ENCODE measurements around the gene LIG1.
A peak's percentile ranks its signal among the peaks of the same experiment; 100 is the strongest.

The LIG1 gene

DNA sequence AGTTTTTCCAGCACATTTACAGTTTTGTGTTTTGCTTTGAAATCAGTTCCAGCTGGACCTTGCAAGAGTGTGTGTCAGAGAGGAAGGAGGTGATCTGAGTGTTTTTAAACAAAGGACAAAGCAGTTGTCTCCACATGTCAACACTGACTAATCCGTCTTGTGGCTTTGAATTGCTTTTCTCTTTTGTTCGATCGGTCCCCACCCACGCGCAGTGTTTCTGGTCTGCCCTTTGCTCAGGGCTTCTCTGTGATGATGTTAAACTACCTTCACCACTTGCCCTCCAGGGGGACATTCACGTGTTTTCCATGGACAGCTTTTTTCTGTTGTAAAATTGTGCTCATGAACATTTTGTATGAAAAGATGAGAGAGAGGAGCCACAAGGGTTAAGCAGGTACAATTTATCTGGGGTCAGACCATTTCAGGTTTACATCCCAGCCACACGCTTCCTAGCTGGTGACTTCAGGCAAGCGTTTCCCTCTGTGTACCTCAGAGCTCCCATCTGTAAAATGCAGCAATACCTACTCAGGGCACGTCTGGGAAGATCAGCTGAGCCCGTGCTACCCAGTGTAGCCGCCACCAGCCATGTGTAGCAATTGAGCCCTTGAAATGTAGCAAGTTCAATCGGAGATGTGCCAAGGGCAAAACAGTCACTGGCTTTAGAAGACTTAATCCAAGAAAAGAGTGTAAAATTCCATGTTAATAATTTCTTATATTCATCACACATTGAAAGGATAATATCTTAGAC is 46.1 kb downstream of the LIG1 start:
- H3K27ac ChIP-seq (ENCODE audit: extremely low read depth, low read depth, low read length): no peak overlapping the region
- H3K9me3 ChIP-seq (ENCODE audit: control insufficient read depth, insufficient read depth, low read depth, low read length): no peaks in the 10 kb centered on the region
- TF ChIP-seq ZNF624 (tag by site-specific recombination; IDR thresholded peaks at IDR 0.05): no peak
- TF ChIP-seq EGR2 (tag by site-specific recombination; IDR thresholded peaks at IDR 0.05; ENCODE audit: low read depth): 0 out of 2 replicates have a peak, but pooled peaks have one; percentile 5
- peaks cover 64 to 87% of the 10 kb centered on the region in 2 experiments for H3K36me3 ChIP-seq (ENCODE audit: control insufficient read depth in 2 of 2, insufficient read depth in 1 of 2, low read length in 2 of 2)
- H3K4me1 ChIP-seq (ENCODE audit: control insufficient read depth, insufficient read depth, low read length): no peaks in the 10 kb centered on the region
- ChIA-PET POLR2A (interaction anchor here (0.7 to 1.9 kb wide), 2 partner anchors 14 to 82 kb away, joined by 5 to 6 read pairs; partner anchors contain the start of gene PLA2G4C), CTCF (interaction anchor here (0.6 to 2.1 kb wide), 7 partner anchors 8 to 1039 kb away, joined by 3 to 10 read pairs (median 6); partner anchors contain the start of gene PLA2G4C)
- no peak overlapping the region for H3K4me3 ChIP-seq (ENCODE audit: low read depth, low read length)

DNA sequence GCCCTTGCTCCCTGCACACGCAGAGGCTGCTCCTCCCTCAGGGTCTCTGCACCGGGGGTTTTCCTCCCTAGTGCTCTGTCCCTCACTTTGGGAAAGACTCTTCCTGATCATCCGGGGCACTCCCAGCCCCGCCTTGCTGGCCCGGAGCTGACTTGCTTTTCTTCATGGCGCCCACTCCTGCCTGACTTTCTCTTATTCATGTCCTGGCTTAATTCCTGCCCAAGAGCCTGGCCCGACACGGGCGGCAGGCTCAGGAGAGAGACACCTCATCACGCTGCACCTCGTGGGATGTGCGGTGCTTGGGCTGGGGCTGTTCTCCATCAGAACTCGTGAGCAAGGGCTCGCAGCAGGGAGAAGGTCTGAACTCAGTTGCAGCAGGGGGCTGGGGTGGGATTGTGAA is 47.7 kb downstream of the LIG1 start:
- TF ChIP-seq ZNF114 (tag by site-specific recombination; IDR thresholded peaks at IDR 0.05): no peak
- TF ChIP-seq ZNF623 (tag by site-specific recombination; IDR thresholded peaks at IDR 0.05): no peak
- ChIA-PET POLR2A (interaction anchor here (1.9 kb wide), 1 partner anchor 12 kb away, joined by 5 read pairs; the partner anchor contains the start of gene PLA2G4C), CTCF (interaction anchor here (2.1 kb wide), 1 partner anchor 30 kb away, joined by 10 read pairs; no protein-coding TSS in a partner anchor)
- Histone ChIP-seq H3K36me3 (ENCODE audit: control insufficient read depth in 2 of 2, insufficient read depth in 1 of 2, low read length in 2 of 2) (peaks cover 68 to 87% of the 10 kb centered on the region in 2 experiments), H3K27ac (ENCODE audit: extremely low read depth, low read depth, low read length) (no peak overlapping the region), H3K4me3 (ENCODE audit: low read depth, low read length) (no peak overlapping the region), H3K9me3 (ENCODE audit: control insufficient read depth, insufficient read depth, low read depth, low read length) (no peaks in the 10 kb centered on the region), H3K4me1 (ENCODE audit: control insufficient read depth, insufficient read depth, low read length) (no peaks in the 10 kb centered on the region)

DNA sequence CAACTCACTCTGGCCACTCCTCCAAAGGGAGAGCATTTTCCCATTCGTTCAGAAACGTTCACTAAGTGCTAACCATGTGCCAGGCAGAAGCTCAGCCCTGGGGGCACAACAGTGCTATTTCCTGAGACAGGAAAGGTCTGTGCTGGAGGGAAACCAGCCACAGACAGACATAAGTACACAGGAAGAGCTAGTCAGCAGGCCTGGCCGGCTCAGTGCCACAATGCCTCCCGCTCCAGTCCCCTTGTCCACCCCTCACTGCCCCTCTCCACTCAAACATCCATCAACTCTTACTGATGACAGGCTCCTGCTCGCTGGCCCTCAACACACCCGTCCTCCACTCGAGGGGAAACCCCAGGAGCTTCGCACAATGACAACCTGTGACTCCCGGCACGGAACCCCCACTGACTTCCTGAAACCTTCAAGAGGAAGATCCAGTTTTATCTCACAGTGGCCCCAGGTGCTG is 48.2 kb downstream of the LIG1 start:
- no peak overlapping the region for H3K27ac ChIP-seq (ENCODE audit: extremely low read depth, low read depth, low read length)
- ChIA-PET CTCF (no interaction called here), POLR2A (interaction anchor here (1.9 kb wide), 1 partner anchor 12 kb away, joined by 5 read pairs; the partner anchor contains the start of gene PLA2G4C)
- H3K36me3 ChIP-seq (ENCODE audit: control insufficient read depth in 2 of 2, insufficient read depth in 1 of 2, low read length in 2 of 2): peaks cover 71 to 83% of the 10 kb centered on the region in 2 experiments
- TF ChIP-seq ZNF138 (tag by site-specific recombination; IDR thresholded peaks at IDR 0.05; ENCODE audit: borderline replicate concordance): no peak
- no peaks in the 10 kb centered on the region for H3K9me3 ChIP-seq (ENCODE audit: control insufficient read depth, insufficient read depth, low read depth, low read length)
- H3K4me1 ChIP-seq (ENCODE audit: control insufficient read depth, insufficient read depth, low read length): no peaks in the 10 kb centered on the region
- no peak overlapping the region for H3K4me3 ChIP-seq (ENCODE audit: low read depth, low read length)

DNA sequence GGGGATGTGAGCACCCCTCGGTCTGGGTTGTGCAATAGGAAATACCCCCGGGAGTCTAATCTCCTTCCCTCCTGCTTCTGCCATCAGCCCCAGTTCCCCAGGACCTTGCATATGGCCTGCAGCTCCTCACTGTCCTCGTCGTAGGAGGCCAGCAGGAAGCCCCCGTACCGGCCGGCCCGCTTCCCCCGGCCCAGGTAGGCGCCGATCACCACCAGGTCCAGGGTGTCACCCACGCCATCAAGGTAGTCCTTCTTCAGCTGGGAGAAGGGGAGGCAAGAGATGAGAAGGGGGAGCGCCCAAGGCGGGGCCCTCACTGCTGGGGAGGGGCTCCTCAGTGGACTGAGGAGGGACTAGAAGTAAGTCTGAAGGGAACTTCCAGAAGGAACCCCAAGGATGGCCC is 49.1 kb downstream of the LIG1 start:
- no peak for TF ChIP-seq ZNF843 (tag by site-specific recombination; IDR thresholded peaks at IDR 0.05)
- TF ChIP-seq, protein P1, sequence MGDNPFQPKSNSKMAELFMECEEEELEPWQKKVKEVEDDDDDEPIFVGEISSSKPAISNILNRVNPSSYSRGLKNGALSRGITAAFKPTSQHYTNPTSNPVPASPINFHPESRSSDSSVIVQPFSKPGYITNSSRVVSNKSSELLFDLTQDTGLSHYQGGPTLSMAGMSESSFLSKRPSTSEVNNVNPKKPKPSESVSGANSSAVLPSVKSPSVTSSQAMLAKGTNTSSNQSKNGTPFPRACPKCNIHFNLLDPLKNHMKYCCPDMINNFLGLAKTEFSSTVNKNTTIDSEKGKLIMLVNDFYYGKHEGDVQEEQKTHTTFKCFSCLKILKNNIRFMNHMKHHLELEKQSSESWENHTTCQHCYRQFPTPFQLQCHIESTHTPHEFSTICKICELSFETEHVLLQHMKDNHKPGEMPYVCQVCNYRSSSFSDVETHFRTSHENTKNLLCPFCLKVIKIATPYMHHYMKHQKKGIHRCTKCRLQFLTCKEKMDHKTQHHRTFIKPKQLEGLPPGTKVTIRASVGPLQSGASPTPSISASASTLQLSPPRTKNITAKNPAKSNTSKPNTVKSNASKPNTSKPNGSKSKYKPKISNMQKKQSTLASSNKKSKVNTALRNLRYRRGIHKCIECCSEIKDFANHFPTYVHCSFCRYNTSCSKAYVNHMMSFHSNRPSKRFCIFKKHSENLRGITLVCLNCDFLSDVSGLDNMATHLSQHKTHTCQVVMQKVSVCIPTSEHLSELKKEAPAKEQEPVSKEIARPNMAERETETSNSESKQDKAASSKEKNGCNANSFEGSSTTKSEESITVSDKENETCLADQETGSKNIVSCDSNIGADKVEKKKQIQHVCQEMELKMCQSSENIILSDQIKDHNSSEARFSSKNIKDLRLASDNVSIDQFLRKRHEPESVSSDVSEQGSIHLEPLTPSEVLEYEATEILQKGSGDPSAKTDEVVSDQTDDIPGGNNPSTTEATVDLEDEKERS (tag by site-specific recombination; IDR thresholded peaks at IDR 0.05): no peak
- no peak for TF ChIP-seq ZFHX2 (tag by site-specific recombination; conservative IDR thresholded peaks at IDR 0.05)
- TF ChIP-seq ZNF624 (tag by site-specific recombination; IDR thresholded peaks at IDR 0.05): no peak
- TF ChIP-seq ZNF354C (tag by site-specific recombination; IDR thresholded peaks at IDR 0.05; ENCODE audit: borderline replicate concordance, low read depth): no peak
- no peak for TF ChIP-seq ZNF433 (tag by site-specific recombination; IDR thresholded peaks at IDR 0.05; ENCODE audit: low read depth)
- TF ChIP-seq, protein P2, sequence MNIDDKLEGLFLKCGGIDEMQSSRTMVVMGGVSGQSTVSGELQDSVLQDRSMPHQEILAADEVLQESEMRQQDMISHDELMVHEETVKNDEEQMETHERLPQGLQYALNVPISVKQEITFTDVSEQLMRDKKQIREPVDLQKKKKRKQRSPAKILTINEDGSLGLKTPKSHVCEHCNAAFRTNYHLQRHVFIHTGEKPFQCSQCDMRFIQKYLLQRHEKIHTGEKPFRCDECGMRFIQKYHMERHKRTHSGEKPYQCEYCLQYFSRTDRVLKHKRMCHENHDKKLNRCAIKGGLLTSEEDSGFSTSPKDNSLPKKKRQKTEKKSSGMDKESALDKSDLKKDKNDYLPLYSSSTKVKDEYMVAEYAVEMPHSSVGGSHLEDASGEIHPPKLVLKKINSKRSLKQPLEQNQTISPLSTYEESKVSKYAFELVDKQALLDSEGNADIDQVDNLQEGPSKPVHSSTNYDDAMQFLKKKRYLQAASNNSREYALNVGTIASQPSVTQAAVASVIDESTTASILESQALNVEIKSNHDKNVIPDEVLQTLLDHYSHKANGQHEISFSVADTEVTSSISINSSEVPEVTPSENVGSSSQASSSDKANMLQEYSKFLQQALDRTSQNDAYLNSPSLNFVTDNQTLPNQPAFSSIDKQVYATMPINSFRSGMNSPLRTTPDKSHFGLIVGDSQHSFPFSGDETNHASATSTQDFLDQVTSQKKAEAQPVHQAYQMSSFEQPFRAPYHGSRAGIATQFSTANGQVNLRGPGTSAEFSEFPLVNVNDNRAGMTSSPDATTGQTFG (tag by site-specific recombination; IDR thresholded peaks at IDR 0.05; ENCODE audit: borderline replicate concordance): no peak
- no peak for TF ChIP-seq ZNF596 (tag by site-specific recombination; IDR thresholded peaks at IDR 0.05)
- no peak for TF ChIP-seq ZNF221 (tag by site-specific recombination; IDR thresholded peaks at IDR 0.05; ENCODE audit: borderline replicate concordance)
- no peak for TF ChIP-seq ZNF561 (tag by site-specific recombination; IDR thresholded peaks at IDR 0.05; ENCODE audit: borderline replicate concordance)
- no peak for TF ChIP-seq KLF10 (tag by site-specific recombination; IDR thresholded peaks at IDR 0.05)
- TF ChIP-seq, protein P3, sequence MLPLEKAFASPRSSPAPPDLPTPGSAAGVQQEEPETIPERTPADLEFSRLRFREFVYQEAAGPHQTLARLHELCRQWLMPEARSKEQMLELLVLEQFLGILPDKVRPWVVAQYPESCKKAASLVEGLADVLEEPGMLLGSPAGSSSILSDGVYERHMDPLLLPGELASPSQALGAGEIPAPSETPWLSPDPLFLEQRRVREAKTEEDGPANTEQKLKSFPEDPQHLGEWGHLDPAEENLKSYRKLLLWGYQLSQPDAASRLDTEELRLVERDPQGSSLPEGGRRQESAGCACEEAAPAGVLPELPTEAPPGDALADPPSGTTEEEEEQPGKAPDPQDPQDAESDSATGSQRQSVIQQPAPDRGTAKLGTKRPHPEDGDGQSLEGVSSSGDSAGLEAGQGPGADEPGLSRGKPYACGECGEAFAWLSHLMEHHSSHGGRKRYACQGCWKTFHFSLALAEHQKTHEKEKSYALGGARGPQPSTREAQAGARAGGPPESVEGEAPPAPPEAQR (tag by site-specific recombination; IDR thresholded peaks at IDR 0.05): no peak
- no peaks in the 10 kb centered on the region for H3K4me1 ChIP-seq (ENCODE audit: control insufficient read depth, insufficient read depth, low read length)
- H3K9me3 ChIP-seq (ENCODE audit: control insufficient read depth, insufficient read depth, low read depth, low read length): no peaks in the 10 kb centered on the region
- POLR2A ChIA-PET: interaction anchor here (1.9 kb wide), 1 partner anchor 11 kb away, joined by 5 read pairs; the partner anchor contains the start of gene PLA2G4C
- no peak overlapping the region for H3K27ac ChIP-seq (ENCODE audit: extremely low read depth, low read depth, low read length)
- CTCF ChIA-PET: interaction anchor here (0.9 kb wide), 1 partner anchor 9 kb away, joined by 3 read pairs; no protein-coding TSS in a partner anchor
- H3K36me3 ChIP-seq (ENCODE audit: control insufficient read depth in 2 of 2, insufficient read depth in 1 of 2, low read length in 2 of 2): peaks cover 68 to 83% of the 10 kb centered on the region in 2 experiments
- H3K4me3 ChIP-seq (ENCODE audit: low read depth, low read length): no peak overlapping the region
